ENCODE measurements around the gene RAET1G. TPM values are rescaled to one million over a fixed set of nuclear protein-coding genes. Genes with fewer than 3 reads are reported as not detected.
A peak's percentile ranks its signal among the peaks of the same experiment; 100 is the strongest.
"Not testable (repeated sequence)": the region's sequence is repeated elsewhere in the genome, so short reads cannot be mapped to it uniquely, and the experiment has no call there.

Gene RAET1G
- total RNA-seq (2021) (0.45 TPM in 1 of 2 replicates, not detected in the other), Bru-seq, nascent RNA (not detected), BruChase-seq, experiment 1, labeled RNA remaining after a 2-hour chase (not detected), BruChase-seq, experiment 2, labeled RNA remaining after a 6-hour chase (percentile 10 among the genes with signal in this experiment)
- long read RNA-seq, partial matches to known transcripts, result 0 of 1 reads
- long read RNA-seq, other reads (novel, unspliced or antisense), result 1 of 1 reads

- no peaks in the 10 kb centered on the region for H3K9me3 ChIP-seq (ENCODE audit: low read depth, low read length, poor library complexity, severe bottlenecking)
- no peak within 1 kb of the TSS for H3K27ac ChIP-seq (ENCODE audit: low read depth, low read length, poor library complexity, severe bottlenecking)
- H3K4me1 ChIP-seq (ENCODE audit: insufficient read depth, low read length, poor library complexity, severe bottlenecking), result peaks cover 12% of the 10 kb centered on the region
- no peaks in the 10 kb centered on the region for H3K27me3 ChIP-seq (replicated peaks; ENCODE audit: insufficient read depth, low read depth, low read length, poor library complexity)
- H3K36me3 ChIP-seq (ENCODE audit: insufficient read depth, low read length, poor library complexity, severe bottlenecking), result no peaks in the 10 kb centered on the region
- peak; percentile 94 for DNase-seq (ENCODE audit: low spot score)
- no peak for TF ChIP-seq CTCF (conservative IDR thresholded peaks at IDR 0.05; ENCODE audit: low read depth, low read length)
- no peak for TF ChIP-seq EZH2 (IDR thresholded peaks at IDR 0.05; ENCODE audit: borderline replicate concordance, low read depth, low read length, poor library complexity, severe bottlenecking)
- POLR2A ChIA-PET (ENCODE audit: low non-redundant PET), result no interaction called here
- CTCF ChIA-PET, result no interaction called here
- H3K4me3 ChIP-seq (ENCODE audit: low read depth, low read length, poor library complexity, severe bottlenecking), result peak within 1 kb of the TSS; percentile 52
- no TSS peak for BruUV-seq (replicated peaks)
- intact Hi-C loops (cut with micrococcal nuclease; ENCODE audit: unreplicated experiment), result no loop called here
Observed at GRCh38 chr6:149922642-149923326, at the start of gene RAET1G. Gene RAET1G (minus strand): TSS chr6:149923121. CDS start chr6:149923010, 111 bp downstream.

GRCh38 chr6:149969635-149970034, 46.7 kb upstream of the RAET1G start:
- ChIA-PET CTCF (no interaction called here), POLR2A (ENCODE audit: low non-redundant PET) (no interaction called here)
- TF ChIP-seq EZH2 (IDR thresholded peaks at IDR 0.05; ENCODE audit: borderline replicate concordance, low read depth, low read length, poor library complexity, severe bottlenecking), result no peak
- no peak for TF ChIP-seq CTCF (conservative IDR thresholded peaks at IDR 0.05; ENCODE audit: low read depth, low read length)
- DNase-seq (ENCODE audit: low spot score), result no peak
- no peak overlapping the region for H3K27ac ChIP-seq (ENCODE audit: low read depth, low read length, poor library complexity, severe bottlenecking)
- no TSS peak for BruUV-seq (replicated peaks)
- no peaks in the 10 kb centered on the region for H3K9me3 ChIP-seq (ENCODE audit: low read depth, low read length, poor library complexity, severe bottlenecking)
- no peaks in the 10 kb centered on the region for H3K36me3 ChIP-seq (ENCODE audit: insufficient read depth, low read length, poor library complexity, severe bottlenecking)
- H3K4me3 ChIP-seq (ENCODE audit: low read depth, low read length, poor library complexity, severe bottlenecking), result no peak overlapping the region
- intact Hi-C loops (cut with micrococcal nuclease; ENCODE audit: unreplicated experiment), result no loop called here
- peaks cover 19% of the 10 kb centered on the region for H3K27me3 ChIP-seq (replicated peaks; ENCODE audit: insufficient read depth, low read depth, low read length, poor library complexity)
- no peaks in the 10 kb centered on the region for H3K4me1 ChIP-seq (ENCODE audit: insufficient read depth, low read length, poor library complexity, severe bottlenecking)

GRCh38 chr6:149968909-149969308, 46.0 kb upstream of the RAET1G start:
- BruUV-seq (replicated peaks); H3K4me3 ChIP-seq (ENCODE audit: low read depth, low read length, poor library complexity, severe bottlenecking); CTCF ChIA-PET; H3K4me1 ChIP-seq (ENCODE audit: insufficient read depth, low read length, poor library complexity, severe bottlenecking); intact Hi-C loops (cut with micrococcal nuclease; ENCODE audit: unreplicated experiment); DNase-seq (ENCODE audit: low spot score); H3K9me3 ChIP-seq (ENCODE audit: low read depth, low read length, poor library complexity, severe bottlenecking); POLR2A ChIA-PET (ENCODE audit: low non-redundant PET); H3K36me3 ChIP-seq (ENCODE audit: insufficient read depth, low read length, poor library complexity, severe bottlenecking); H3K27ac ChIP-seq (ENCODE audit: low read depth, low read length, poor library complexity, severe bottlenecking): not testable (repeated sequence)
- H3K27me3 ChIP-seq (replicated peaks; ENCODE audit: insufficient read depth, low read depth, low read length, poor library complexity), result peaks cover 19% of the 10 kb centered on the region

GRCh38 chr6:149967999-149968398, 45.1 kb upstream of the RAET1G start:
- intact Hi-C loops (cut with micrococcal nuclease; ENCODE audit: unreplicated experiment); H3K27ac ChIP-seq (ENCODE audit: low read depth, low read length, poor library complexity, severe bottlenecking); H3K4me1 ChIP-seq (ENCODE audit: insufficient read depth, low read length, poor library complexity, severe bottlenecking); BruUV-seq (replicated peaks); H3K36me3 ChIP-seq (ENCODE audit: insufficient read depth, low read length, poor library complexity, severe bottlenecking); POLR2A ChIA-PET (ENCODE audit: low non-redundant PET); H3K4me3 ChIP-seq (ENCODE audit: low read depth, low read length, poor library complexity, severe bottlenecking); H3K9me3 ChIP-seq (ENCODE audit: low read depth, low read length, poor library complexity, severe bottlenecking); DNase-seq (ENCODE audit: low spot score); CTCF ChIA-PET: not testable (repeated sequence)
- peaks cover 18% of the 10 kb centered on the region for H3K27me3 ChIP-seq (replicated peaks; ENCODE audit: insufficient read depth, low read depth, low read length, poor library complexity)
